Thyroid gland (tissue), 4 donors: ENCODE results near the gene KIF17. TPM values are rescaled to one million over a fixed set of nuclear protein-coding genes. Genes with fewer than 3 reads are reported as not detected.

Experiments used
- DNase-seq, 2 donors: peaks; one replicate each; pipeline ENCODE4 v3.0.0-alpha.2; 2019
- H3K27ac ChIP-seq, 3 donors: fragments of 200-600 bp; sonication (generic); 1 replicate in 2 of 3; 2 replicates in 1 of 3; pipeline ENCODE4 v1.5.1; 2016 to 2019; ENCODE audit warnings: mild to moderate bottlenecking in 1 of 3, moderate library complexity in 1 of 3
- H3K27me3 ChIP-seq: fragments of 200-600 bp; sonication (generic); one replicate; pipeline ENCODE4 v1.5.1; 2019
- H3K36me3 ChIP-seq, 2 donors: fragments of 200-600 bp; sonication (generic); one replicate each; pipeline ENCODE4 v1.5.1; 2016 to 2019
- H3K4me1 ChIP-seq, 2 donors: fragments of 200-600 bp; sonication (generic); one replicate each; pipeline ENCODE4 v1.5.1; 2017 to 2019
- H3K4me3 ChIP-seq, 3 donors: fragments of 200-600 bp; sonication (generic); replicated peaks in 1 of 3; 1 replicate in 2 of 3; 2 replicates in 1 of 3; pipeline ENCODE4 v1.5.1; 2016; ENCODE audit warnings: mild to moderate bottlenecking in 1 of 3
- H3K9me3 ChIP-seq: fragments of 200-600 bp; sonication (generic); one replicate; pipeline ENCODE4 v1.5.1; 2017
- POLR2A ChIP-seq, 2 donors: fragments of 450-650 bp; IDR thresholded peaks; one replicate each; pipeline ENCODE4 v1.6.1; 2017; ENCODE audit warnings: antibody characterized with exemption in 2 of 2, mild to moderate bottlenecking in 2 of 2, moderate library complexity in 1 of 2
- WGBS, 2 donors: methylation state at CpG; one replicate each; pipeline ENCODE4 v1.1.5; 2017; 5-methylcytosine and 5-hydroxymethylcytosine counted together
- intact Hi-C: fragments of 100-400 bp; cut with DNase I; formaldehyde crosslinking; loops from one replicate; pipeline ENCODE4 v1.15.1; 2023
- total RNA-seq, 4 donors: library from RNA; depleted of rRNA; stranded (reverse); fragments of >200 nt; gene quantifications; one replicate each; pipeline ENCODE4 v1.2.3, GENCODE V29; 2016
- TF ChIP-seq, protein P1 (sequence below), 6 experiments: fragments of 200-600 bp in 3 of 6; fragments of 450-650 bp in 3 of 6; sonication (generic) in 3 of 6; IDR thresholded peaks; one replicate each; pipeline ENCODE4 v1.5.1; 2016 to 2019; ENCODE audit warnings: antibody characterized with exemption in 6 of 6, mild to moderate bottlenecking in 2 of 6, inconsistent platforms in 1 of 6, moderate library complexity in 1 of 6

KIF17 gene
- total RNA-seq, 4 donors from 2014 or later: 7.5 to 11.5 (median 8.6) TPM

DNA sequence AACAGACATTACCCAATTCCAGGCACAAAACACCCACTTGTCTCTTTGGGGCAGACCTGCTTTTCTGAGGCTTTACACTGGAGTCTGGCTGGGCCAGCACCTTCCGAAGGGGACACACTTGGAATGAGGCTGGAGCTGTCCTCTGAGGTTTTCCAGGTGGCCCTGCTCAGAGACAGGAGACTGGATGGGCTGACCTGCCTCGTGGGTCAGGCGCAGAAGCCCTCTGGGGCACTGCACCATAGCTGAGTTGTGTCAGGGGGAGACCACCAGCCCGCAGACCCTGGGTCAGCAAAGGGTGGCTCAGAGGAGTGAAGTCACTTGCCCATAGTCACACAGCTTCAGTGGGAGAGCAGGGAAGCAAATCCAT lies 12.9 kb upstream of the KIF17 start:
- H3K9me3 ChIP-seq: no peaks in the 10 kb centered on the region
- no peak overlapping the region for H3K27ac ChIP-seq
- peaks cover 17 to 21% of the 10 kb centered on the region in 2 donors for H3K4me1 ChIP-seq
- intact Hi-C loops: no loop called here
- WGBS, 2 donors: 68% methylated on average over 3 of the region's 4 CpGs; no CpG with 5 or more reads in 1 of the 2 donors
- DNase-seq: no peak
- TF ChIP-seq, protein P1, sequence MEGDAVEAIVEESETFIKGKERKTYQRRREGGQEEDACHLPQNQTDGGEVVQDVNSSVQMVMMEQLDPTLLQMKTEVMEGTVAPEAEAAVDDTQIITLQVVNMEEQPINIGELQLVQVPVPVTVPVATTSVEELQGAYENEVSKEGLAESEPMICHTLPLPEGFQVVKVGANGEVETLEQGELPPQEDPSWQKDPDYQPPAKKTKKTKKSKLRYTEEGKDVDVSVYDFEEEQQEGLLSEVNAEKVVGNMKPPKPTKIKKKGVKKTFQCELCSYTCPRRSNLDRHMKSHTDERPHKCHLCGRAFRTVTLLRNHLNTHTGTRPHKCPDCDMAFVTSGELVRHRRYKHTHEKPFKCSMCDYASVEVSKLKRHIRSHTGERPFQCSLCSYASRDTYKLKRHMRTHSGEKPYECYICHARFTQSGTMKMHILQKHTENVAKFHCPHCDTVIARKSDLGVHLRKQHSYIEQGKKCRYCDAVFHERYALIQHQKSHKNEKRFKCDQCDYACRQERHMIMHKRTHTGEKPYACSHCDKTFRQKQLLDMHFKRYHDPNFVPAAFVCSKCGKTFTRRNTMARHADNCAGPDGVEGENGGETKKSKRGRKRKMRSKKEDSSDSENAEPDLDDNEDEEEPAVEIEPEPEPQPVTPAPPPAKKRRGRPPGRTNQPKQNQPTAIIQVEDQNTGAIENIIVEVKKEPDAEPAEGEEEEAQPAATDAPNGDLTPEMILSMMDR (IDR thresholded peaks at IDR 0.05): no peak
- no peak for TF ChIP-seq POLR2A (IDR thresholded peaks at IDR 0.05)
- H3K27me3 ChIP-seq: no peaks in the 10 kb centered on the region
- H3K4me3 ChIP-seq: no peak overlapping the region
- H3K36me3 ChIP-seq: no peaks in the 10 kb centered on the region

DNA sequence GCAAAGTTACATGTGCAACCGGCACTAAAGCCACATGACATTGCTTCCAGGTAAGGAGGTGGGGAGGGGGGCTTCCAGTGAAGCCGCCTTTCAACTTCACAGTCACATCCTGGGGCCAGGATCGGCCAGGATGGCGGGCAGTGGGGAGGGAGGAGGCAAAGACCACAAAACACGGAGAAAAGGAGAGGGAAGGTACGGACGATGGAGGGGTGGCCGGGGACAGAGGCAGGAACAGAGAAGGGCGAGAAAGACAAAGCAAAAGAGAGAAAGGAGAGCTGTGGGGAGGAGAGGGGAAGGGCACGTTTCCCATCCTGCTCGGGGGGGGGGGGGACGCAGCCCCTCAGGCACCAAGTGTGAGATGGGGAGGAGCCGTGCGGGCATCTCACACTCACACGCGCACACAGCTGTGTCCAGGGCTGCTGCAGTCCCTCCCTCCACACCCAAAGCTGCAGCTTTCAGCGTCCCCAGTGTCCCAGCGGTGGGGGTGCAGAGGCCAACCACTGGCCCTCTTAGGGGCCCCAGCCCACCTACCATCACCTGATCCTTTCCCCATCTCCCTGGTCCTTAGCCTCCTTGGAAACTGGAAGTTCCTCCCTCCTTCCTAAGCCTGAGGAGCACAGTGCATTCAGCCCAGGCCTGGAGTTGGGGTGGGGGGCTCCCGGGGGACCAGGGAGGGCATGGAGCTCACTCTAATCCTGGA lies 12.3 kb upstream of the KIF17 start:
- Histone ChIP-seq H3K27ac (no peak overlapping the region), H3K9me3 (no peaks in the 10 kb centered on the region), H3K36me3 (no peaks in the 10 kb centered on the region), H3K27me3 (no peaks in the 10 kb centered on the region), H3K4me1 (peaks cover 17 to 21% of the 10 kb centered on the region in 2 donors), H3K4me3 (no peak overlapping the region)
- intact Hi-C loops: no loop called here
- 20 to 35% methylated on average over 17 to 19 of the region's 19 CpGs for WGBS, 2 donors
- DNase-seq: no peak
- TF ChIP-seq, protein P1 (IDR thresholded peaks at IDR 0.05): no peak
- no peak for TF ChIP-seq POLR2A (IDR thresholded peaks at IDR 0.05)

DNA sequence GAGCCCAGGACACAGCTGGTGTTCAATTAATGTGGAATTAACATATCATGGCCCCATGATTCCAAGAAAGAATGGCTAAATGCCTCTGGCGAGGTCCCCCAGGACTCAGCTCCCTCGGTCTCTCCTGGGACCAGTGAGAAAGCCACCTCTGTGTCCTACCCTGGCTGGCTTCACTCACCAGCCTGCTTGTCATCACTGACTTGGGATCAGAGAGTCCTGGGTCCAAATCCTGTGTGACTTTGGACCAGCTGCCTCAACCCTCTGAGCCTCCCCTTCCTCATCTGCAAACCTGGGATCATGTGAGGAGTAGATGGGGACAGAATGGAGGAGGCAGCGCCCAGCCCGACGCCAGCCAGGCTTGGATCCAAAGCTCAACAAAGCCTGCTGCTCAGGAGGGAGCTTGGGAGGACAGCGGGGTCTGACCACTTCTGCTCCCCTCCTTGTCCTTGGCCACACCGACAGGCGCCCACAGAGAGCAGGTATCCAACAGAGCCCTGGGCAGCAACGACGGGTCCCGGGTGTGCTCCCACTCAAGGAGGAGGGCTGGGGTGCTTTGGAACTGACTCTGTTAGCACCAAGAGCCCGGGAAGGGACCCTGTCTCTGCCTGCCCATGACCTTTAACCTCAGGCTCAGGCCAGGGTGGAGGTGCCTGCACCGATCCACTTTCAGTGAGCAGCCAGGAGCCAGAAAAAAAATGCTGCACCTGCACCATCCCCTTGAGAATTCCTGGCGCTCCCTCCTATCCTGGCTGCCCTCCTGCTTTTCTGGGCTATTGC lies 11.5 kb upstream of the KIF17 start:
- no peak for DNase-seq
- no peak for TF ChIP-seq POLR2A (IDR thresholded peaks at IDR 0.05)
- TF ChIP-seq, protein P1 (IDR thresholded peaks at IDR 0.05): no peak
- Histone ChIP-seq H3K4me1 (peaks cover 17 to 21% of the 10 kb centered on the region in 2 donors), H3K4me3 (no peak overlapping the region), H3K9me3 (no peaks in the 10 kb centered on the region), H3K27me3 (no peaks in the 10 kb centered on the region), H3K36me3 (no peaks in the 10 kb centered on the region), H3K27ac (no peak overlapping the region)
- 52 to 56% methylated on average over 13 of the region's 14 CpGs for WGBS, 2 donors
- intact Hi-C loops: no loop called here

DNA sequence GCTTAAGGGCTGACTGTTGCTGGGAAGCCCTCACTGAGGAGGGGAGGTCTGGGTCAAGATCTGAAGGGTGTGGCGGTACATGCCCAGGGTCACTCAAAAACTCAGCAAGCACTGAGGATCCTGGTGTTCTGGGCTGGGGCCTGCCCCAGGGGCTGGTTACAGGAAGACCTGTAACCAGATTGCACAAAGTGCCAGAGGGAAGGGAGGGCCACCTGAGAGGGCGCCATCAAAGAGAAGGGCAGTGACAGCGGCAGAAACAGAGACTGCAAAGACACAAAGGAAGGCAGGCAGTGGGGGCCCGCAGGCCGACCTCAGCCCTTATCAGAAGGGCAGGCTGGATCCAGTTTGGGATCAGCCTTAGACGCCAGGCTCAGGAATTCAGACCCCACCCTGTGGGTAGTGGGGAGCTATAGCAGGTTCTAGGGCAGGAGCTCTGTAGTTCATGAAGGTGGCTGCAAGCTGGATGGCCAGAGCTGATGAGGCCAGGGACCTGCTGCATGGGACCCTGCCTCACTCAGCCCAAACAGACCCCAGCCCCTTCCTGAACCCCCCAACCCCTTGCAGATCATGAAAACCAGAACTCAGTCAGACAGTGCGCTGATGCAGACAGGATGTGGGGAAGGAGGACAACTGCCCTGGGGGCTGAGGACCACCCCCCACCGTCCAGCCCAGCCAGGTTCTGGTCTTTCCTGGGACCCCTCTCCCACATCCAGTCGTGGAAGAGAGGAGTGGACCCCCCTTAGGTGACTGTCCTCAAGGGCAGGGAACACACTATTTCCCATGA lies 10.8 kb upstream of the KIF17 start:
- H3K27ac ChIP-seq: no peak overlapping the region
- no peak for TF ChIP-seq POLR2A (IDR thresholded peaks at IDR 0.05)
- TF ChIP-seq, protein P1 (IDR thresholded peaks at IDR 0.05): no peak
- H3K4me3 ChIP-seq: no peak overlapping the region
- H3K9me3 ChIP-seq: no peaks in the 10 kb centered on the region
- intact Hi-C loops: no loop called here
- no peaks in the 10 kb centered on the region for H3K27me3 ChIP-seq
- H3K4me1 ChIP-seq: peaks cover 16 to 18% of the 10 kb centered on the region in 2 donors
- no peak for DNase-seq
- no peaks in the 10 kb centered on the region for H3K36me3 ChIP-seq
- 63 to 76% methylated on average over 6 to 9 of the region's 9 CpGs for WGBS, 2 donors
